H54 (cell line): Measurements from ENCODE around the gene ATXN7L2.

Experiments
- DNase-seq: peaks from one replicate; pipeline ENCODE4 v3.0.0; 2011; ENCODE audit warnings: low spot score, mixed read lengths; ENCODE audit not compliant: insufficient read length
- FAIRE-seq: peaks from 3 replicates; lab custom pipeline; 2011; peaks lifted over from hg19 to GRCh38; lab: Jason Lieb, UNC
- POLR2A ChIP-seq: IDR thresholded peaks from 2 replicates; pipeline ENCODE4 v1.6.1; 2011; ENCODE audit warnings: low read depth, mild to moderate bottlenecking, low read length

ATXN7L2 gene

DNA sequence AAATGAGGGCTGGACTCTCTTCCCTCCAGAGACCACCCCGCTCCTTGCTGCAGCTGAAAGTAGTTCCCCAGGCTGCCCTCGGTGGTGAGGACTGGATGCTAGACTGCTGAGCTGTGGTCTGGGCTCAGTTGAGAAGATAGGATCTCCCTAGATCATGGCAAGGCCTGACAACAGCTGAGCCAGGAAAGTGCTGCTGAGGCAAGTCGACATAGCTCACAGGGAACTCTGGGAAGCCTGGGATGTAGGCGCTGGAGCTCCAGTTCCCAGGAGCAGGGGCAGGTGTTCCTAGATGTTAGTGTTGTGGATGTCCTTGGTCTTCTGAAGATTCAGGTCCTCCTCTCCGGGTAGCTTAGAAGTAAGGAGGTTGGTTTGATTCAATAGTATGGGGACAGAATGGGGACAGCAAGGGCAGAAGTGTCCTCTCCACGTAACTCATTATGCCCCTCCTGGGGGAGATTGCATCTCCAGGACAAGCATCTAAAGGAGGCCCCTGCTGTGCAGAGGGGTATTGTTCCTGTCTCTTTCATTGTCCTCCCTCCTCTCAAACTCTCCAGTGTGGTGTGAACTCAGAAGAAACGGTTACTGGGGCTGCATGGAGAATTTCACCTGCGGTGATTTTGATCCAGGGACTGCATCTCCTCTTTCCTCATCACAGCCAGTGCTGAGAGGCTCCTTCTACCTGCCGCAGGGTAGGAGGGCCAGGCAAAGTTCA, 13.9 kb downstream of the ATXN7L2 start:
- no peak for TF ChIP-seq POLR2A
- FAIRE-seq, result no peak
- DNase-seq, result no peak

DNA sequence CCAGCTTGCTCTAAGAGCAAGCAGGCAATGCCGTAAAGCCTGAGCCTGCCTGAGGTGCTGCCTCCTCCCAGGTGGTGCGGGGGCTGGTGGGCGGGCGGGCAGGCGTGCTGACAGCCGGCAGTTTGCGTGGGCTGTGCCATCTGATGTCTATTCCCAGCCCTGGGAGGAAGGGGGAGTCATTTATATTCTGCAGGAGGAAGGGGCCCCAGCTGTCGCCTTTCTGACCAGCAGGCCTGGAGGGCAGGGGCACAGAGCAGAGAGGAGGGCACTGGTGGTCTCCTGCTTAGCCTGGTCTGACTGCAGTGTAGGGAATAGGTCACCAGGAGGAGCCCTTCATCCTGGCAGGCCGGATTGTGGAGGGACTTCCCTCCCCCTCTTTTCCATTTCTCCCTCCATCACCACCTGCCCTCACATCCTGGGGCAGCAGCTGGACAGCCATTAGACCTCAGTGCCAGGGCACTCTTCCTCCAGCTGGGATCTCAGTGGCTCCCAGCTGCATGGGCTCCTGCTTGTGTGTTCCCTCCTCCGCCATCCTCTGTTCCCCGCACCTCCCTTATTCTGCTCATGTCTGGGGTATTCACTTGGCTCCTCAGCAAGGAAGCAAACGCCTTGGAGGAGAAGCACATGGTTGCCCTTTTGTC, 14.6 kb downstream of the ATXN7L2 start:
- FAIRE-seq (no peak), DNase-seq (no peak)
- TF ChIP-seq POLR2A, result no peak

DNA sequence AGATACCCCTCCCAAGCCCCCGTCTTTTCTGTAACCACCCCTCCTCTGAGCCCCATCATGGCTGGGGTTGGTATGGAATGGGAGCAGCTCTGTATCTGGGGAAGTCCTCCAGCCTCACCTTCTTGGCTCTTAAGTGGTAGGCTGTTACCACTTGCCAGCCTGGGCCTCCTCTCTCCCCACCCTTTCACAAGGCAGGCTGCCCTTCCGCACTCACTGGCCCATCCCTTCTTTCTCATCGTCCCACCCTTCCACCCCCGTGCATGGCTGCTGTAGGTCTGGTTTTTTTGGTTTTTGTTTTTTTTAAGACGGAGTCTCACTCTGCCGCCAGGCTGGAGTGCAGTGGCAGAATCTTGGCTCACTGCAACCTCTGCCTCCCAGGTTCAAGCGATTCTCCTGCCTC, 15.4 kb downstream of the ATXN7L2 start:
- TF ChIP-seq POLR2A, result no peak
- no peak for DNase-seq
- no peak for FAIRE-seq

DNA sequence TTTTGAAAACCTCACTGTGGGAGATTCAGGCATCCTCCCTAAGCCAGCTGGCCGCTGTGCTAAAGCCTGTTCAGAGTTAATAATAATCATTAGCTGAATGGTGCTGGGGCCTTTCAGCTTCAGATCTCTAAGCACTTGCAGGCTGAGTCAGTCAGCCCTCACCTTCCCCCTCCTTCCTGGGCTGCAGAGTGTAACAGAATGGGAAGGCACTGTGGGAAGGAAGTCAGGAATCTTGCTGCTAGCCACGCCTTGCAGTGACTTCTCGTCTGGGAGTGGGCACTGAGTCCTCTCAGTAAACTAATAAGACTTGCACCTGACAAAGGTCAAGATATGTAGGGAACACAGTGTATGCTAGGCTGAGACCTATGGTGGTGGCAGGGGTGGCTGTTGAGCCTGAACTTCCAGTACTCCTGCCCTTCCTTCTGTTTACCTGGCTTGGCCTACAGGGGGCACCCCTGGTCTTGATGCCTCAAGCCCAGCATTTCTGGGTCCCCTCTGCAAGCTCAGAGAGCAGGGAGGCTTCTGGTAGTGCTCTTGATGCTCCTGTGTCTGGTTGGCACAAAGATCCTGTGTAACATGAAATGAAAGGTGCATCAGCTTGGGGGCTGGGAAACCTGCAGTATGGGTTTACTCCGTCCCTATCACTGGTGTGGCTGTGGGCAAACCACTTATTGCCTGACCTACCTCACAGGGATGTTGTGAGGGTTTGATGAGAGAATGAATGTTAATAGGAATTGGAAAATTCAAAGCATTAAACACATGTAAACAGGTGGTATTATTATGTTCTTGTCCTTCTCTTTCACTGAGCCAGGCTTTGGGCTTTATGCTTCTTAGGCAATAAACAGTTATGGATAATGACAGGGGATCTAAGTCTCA, 16.2 kb downstream of the ATXN7L2 start:
- TF ChIP-seq POLR2A, result no peak
- FAIRE-seq, result no peak
- no peak for DNase-seq

DNA sequence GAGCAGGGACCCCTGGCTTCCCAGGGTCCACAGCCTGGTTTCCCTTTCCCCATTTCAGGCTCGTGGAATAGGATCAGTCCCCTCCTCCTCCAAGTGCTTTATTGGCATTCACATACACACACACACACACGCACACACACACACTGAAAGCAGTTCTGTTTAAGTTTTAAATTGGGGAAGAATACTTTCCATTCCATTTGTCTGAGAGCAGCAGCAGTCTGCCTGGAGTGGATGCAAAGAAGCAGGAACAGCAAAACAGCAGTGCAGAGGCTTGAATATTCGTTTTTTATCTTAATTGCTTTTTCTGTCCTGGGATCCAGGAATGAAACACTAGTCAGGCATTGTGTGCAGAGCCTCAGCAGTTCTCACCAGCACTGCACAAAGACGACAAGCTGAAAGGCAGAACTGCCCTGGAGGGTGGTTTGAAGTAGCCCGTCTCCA, 17.3 kb downstream of the ATXN7L2 start:
- DNase-seq, result no peak
- FAIRE-seq, result no peak
- TF ChIP-seq POLR2A, result no peak

DNA sequence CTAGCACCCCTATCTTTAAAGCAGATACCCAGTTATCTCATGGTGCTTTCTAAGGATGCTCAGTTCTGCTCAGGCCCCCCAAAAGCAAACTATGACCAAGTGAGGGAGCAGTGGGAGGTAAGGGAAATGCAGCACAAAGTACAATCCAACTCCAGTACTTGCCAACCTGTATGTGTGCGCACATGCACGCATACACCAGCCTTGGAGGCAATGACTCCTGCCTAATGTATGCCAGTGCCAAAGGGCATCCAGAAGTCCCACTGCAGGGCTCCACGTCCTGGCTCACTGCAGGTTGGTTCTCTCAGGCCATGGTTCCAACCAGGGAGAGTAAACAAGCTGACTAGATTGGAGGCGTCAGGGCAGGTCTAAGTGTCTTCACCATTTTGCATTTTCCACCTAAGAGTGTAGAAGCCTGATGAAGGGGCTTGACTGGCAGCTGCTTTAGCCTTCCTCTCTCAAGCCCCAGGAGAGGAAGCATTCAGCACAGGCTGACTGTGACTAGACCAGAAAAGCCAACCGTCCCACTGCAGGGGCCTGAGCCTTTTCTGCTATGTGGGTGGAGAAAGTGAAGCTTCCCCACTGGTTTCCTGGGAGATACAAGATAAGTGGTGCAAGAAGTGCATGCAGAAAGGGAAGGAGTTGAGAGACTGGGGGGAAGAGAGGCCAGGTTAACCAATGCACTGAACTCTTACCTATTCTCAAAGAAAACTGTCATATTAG, 18.1 kb downstream of the ATXN7L2 start:
- no peak for TF ChIP-seq POLR2A
- FAIRE-seq (no peak), DNase-seq (no peak)

DNA sequence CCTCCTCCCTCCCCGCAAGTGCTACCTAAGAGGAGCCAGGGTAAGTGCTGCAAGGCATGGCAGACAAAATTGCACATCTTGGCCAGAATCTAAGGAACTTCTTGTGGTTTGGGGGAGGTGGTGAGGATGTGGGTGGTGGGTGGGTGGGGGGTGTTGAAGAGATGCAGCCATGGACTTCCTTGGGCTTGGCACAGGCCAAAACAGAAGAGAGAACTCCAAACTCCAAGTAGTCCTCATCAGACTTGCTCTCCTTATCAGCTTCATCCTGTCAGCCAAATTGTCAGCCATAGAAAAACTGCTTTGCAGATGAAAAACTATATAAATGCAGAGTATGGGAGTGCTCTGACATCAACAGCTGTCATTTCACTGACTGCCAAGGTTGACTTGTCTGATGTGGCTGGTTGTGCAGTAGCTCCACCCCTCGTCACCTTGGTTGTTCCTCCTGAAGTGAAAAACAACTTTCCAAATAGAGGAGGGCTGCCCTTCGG, 18.7 kb downstream of the ATXN7L2 start:
- DNase-seq (no peak), FAIRE-seq (no peak)
- no peak for TF ChIP-seq POLR2A

DNA sequence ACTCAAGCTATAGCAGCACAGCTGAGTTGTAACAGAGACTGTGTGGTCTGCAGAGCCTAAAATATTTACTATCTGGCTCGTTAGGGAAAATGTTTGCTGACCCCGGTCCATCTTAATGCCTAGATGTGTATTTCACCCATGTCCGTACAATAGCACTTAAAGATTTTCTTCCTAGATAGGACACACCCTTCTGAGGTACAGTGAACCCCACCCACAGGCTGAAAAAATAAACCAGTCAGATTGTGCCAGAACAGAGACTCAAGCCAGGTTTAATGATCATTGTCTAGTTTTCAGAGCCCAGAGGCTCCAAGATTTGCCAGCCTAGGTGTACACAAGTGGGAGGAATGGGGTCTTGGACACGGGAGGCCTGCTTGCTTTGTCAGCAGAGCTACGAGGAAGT, 20.2 kb downstream of the ATXN7L2 start:
- DNase-seq (no peak), FAIRE-seq (no peak)
- no peak for TF ChIP-seq POLR2A

DNA sequence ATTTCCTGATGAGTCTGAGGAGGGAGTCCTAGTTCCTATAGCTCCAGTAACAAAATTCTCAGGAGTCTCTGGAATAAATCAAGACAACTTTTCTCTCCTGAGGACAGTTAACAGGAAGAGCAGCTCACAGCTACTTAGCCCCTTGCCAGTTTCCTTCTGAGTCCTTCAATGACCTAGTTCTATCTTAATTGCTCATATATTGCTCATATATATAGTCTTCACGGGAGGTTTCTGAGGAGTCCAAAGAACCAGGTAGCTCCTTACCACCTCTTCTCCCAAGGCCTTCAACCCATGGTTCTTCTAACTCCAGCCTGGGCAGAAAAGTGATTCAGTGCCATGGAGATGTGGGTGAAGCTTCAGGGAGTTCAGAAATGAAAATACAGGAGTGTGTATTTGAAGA, 21.3 kb downstream of the ATXN7L2 start:
- TF ChIP-seq POLR2A, result no peak
- DNase-seq (no peak), FAIRE-seq (no peak)

DNA sequence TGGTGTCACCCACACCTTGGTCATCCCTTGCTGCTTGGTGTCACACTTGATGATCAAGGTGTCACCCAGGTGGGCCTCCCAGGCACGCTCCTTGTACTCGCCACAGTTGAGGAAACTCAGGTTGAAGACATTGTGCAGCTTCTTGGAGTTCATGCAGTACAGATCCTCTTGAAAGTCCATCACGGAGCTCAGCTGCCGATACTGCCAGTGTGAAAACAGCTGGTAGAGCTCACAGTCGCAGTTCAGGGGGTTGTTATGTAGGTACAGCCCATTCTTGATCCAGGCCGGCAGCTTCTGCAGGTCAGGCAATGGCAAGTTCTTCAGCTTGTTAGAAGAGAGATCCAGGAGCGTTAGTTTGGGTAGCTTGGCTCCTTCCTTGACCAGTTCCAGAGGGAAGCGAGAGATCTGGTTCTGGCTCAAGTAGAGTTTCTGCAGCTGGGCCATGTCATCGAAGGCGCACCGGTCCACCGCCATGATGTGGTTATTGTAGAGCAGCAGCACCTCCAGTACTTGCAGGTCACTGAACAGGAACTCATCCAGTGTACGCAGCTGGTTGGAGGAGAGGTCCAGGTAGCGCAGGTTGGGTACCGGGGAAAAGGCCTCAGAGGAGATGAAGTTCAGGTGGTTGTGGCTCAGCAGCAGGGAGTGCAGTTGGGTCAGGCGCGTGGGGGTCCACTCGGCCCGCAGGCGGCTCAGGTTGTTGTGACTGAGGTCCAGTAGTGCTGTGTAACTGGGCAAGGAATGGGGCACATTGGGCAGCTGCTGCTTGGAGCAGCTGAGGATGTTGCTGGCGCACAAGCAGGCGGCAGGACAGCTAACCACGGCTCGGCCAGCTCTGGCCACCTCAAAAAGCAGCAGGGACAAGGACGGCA, 24.5 kb downstream of the ATXN7L2 start:
- no peak for FAIRE-seq
- DNase-seq, result no peak
- TF ChIP-seq POLR2A, result no peak

DNA sequence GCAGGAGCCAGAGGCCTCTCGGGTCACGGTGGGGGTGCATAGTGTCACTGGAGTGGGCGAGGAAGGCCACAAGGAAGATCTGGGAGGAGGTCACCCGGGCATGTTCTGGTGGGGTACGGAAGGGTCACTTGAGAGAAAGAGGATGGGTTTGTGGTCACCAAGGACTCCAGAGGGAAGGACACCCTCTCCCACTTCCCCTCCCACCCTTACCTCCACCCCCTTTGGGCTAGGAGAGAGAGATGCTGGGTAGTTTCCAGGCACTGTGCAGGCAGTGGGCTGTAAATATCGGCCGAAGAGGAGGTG, 25.1 kb downstream of the ATXN7L2 start:
- no peak for TF ChIP-seq POLR2A
- no peak for FAIRE-seq
- no peak for DNase-seq

DNA sequence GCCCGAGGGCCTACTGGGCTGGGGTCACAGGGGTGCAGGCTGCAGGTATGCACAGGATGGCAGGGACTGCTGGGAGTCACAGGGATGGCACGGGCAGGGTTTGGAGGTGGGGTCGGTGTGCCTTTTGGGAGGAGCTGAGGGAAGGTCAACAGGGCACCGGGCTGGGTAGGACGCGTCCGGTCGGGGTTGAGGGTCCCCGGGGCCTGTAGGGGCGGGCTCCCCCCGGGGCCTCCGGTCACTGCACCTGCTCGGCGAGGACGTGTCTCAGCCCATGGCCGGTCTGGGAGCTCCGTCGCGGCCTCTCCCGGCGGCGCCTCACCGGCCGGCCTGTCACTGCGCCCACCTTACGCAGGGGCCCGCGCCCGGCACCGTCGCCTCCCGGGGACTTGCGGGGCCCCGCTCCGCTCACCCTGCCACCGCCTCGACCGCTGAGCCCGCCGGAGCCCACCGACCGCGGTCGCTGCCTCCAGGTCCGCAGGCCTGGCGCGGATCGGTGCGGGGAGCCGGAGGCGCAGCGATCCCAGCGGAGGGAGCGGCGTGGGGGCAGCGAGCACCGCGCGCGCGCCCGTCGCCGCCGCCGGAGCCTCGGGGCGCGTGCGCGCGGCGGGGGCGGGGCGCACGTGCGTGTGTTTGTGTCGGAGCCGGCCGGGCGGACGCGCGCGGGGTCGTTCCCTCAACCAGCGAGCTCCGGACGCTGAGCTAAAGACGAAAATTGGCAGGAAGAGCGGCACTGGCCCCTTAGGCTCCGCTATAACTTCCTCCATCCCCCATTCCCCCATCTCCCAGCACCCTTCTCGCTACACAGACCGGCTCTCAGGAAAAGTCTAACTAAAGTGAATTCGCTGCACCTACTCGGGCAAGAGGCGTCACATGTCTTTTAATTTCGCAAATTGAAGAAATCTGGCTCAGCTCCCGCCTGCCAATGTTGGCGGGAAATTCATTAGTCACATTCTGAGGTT, 25.8 kb downstream of the ATXN7L2 start, which contains the start of gene AMIGO1:
Gene AMIGO1, minus strand, starts transcription at position 552 of the 959 bp plus-strand sequence. CDS start 815 bp downstream, outside the sequence.
- DNase-seq (no peak), FAIRE-seq (no peak)
- TF ChIP-seq POLR2A, result no peak
